GM12878 (cell line): Measurements from ENCODE around the gene BACE2. TPM values are rescaled to one million over a fixed set of nuclear protein-coding genes. Genes with fewer than 3 reads are reported as not detected.

Experiments
- ATAC-seq: fragments of 200-7000 bp; cut with Tn5 transposase; 3 replicates; pipeline ENCODE4 v1.9.1; 2020; ENCODE audit warnings: mild to moderate bottlenecking, moderate library complexity
- BruUV-seq: library from RNA; stranded (reverse); fragments of 400-500 nt; replicated peaks from 2 replicates; lab custom pipeline; 2021; lab: Mats Ljungman, UMichigan
- CTCF ChIA-PET: fragments of 300-600 bp; sonication (Branson Sonifier 250); formaldehyde crosslinking; extraction: SDS; loops from one replicate; lab custom pipeline; 2021; ENCODE audit warnings: inconsistent platforms; lab: Yijun Ruan, JAX
- POLR2A ChIA-PET: fragments of 350-600 bp; formaldehyde crosslinking; extraction: SDS; loops from one replicate; lab custom pipeline; 2021; ENCODE audit warnings: inconsistent platforms; lab: Charles Lee
- RAD21 ChIA-PET: fragments of 300-600 bp; sonication (Branson Sonifier 250); formaldehyde crosslinking; loops from one replicate; lab custom pipeline; 2023; ENCODE audit warnings: antibody characterized with exemption; ENCODE audit not compliant: unreplicated experiment; lab: Charles Lee
- SMC1A ChIA-PET: fragments of 300-600 bp; sonication (Branson Sonifier 250); formaldehyde crosslinking; loops from one replicate; lab custom pipeline; 2023; ENCODE audit not compliant: unreplicated experiment, uncharacterized antibody; lab: Charles Lee
- DNase-seq: peaks from one replicate; pipeline ENCODE4 v3.0.0-alpha.2; 2011; ENCODE audit warnings: low read depth, low spot score
- FAIRE-seq: peaks from 3 replicates; lab custom pipeline; 2011; peaks lifted over from hg19 to GRCh38; lab: Jason Lieb, UNC
- H2AFZ ChIP-seq: 2 replicates; pipeline ENCODE4 v1.6.0; 2011; ENCODE audit warnings: low read depth, low read length, control low read depth; ENCODE audit not compliant: control insufficient read depth
- H3K27ac ChIP-seq: 2 replicates; pipeline ENCODE4 v1.5.1; 2011; ENCODE audit warnings: control low read depth; ENCODE audit not compliant: control insufficient read depth, insufficient read depth
- H3K27me3 ChIP-seq, 2 experiments: replicated peaks in 1 of 2; 2 replicates each; pipeline versions ENCODE4 v1.6.0 to v1.6.1; 2011; ENCODE audit warnings: low read length in 1 of 2; ENCODE audit not compliant: control insufficient read depth in 2 of 2, insufficient read depth in 2 of 2
- H3K36me3 ChIP-seq, 2 experiments: 2 replicates each; pipeline ENCODE4 v1.5.1; 2011; ENCODE audit warnings: low read length in 1 of 2; ENCODE audit not compliant: control insufficient read depth in 2 of 2, insufficient read depth in 2 of 2
- H3K4me1 ChIP-seq: 2 replicates; pipeline ENCODE4 v1.6.1; 2011; ENCODE audit warnings: mild to moderate bottlenecking, low read length, moderate library complexity, mixed read lengths; ENCODE audit not compliant: control insufficient read depth, insufficient read depth
- H3K4me2 ChIP-seq: 2 replicates; pipeline ENCODE4 v1.6.0; 2011; ENCODE audit warnings: control low read depth; ENCODE audit not compliant: control insufficient read depth, insufficient read depth
- H3K4me3 ChIP-seq: fragments of 200-600 bp; sonication (generic); 2 replicates; pipeline ENCODE4 v1.5.1; 2016
- H3K79me2 ChIP-seq: 2 replicates; pipeline ENCODE4 v1.6.0; 2011; ENCODE audit warnings: low read length; ENCODE audit not compliant: control insufficient read depth, insufficient read depth
- H3K9ac ChIP-seq: 2 replicates; pipeline ENCODE4 v1.8.0; 2011; ENCODE audit warnings: low read length, control low read depth, mixed read lengths; ENCODE audit not compliant: control insufficient read depth, insufficient read depth
- H3K9me3 ChIP-seq: replicated peaks from 3 replicates; pipeline ENCODE4 v1.5.1; 2011; ENCODE audit warnings: mild to moderate bottlenecking, low read length; ENCODE audit not compliant: control insufficient read depth, insufficient read depth
- H4K20me1 ChIP-seq: 2 replicates; pipeline ENCODE4 v1.6.0; 2011; ENCODE audit not compliant: control insufficient read depth, insufficient read depth
- BCL3 ChIP-seq: IDR thresholded peaks from 2 replicates; pipeline ENCODE4 v1.6.1; 2011; ENCODE audit warnings: borderline replicate concordance, low read depth, mild to moderate bottlenecking, moderate library complexity, low read length; ENCODE audit not compliant: insufficient read depth, poor library complexity, severe bottlenecking
- CBX5 ChIP-seq: sonication (generic); IDR thresholded peaks from 2 replicates; pipeline ENCODE4 v1.6.1; 2016; ENCODE audit warnings: low read depth, moderate library complexity, mild to moderate bottlenecking, inconsistent platforms
- CTCF ChIP-seq, 3 experiments: IDR thresholded peaks in 2 of 3; conservative IDR thresholded peaks in 1 of 3; 2 replicates each; pipeline ENCODE4 v1.5.1; 2011; ENCODE audit warnings: low read depth in 3 of 3, low read length in 3 of 3, mild to moderate bottlenecking in 3 of 3, control low read depth in 2 of 3, moderate library complexity in 2 of 3, inconsistent platforms in 1 of 3, mixed read lengths in 1 of 3; ENCODE audit not compliant: control insufficient read depth in 2 of 3, insufficient read depth in 1 of 3; ENCODE audit errors: extremely low read depth in 1 of 3
- JUNB ChIP-seq: IDR thresholded peaks from 2 replicates; pipeline ENCODE4 v1.6.1; 2016; ENCODE audit warnings: antibody characterized with exemption, mild to moderate bottlenecking
- POLR2A ChIP-seq: IDR thresholded peaks from 2 replicates; pipeline ENCODE4 v1.6.1; 2011; ENCODE audit warnings: low read depth, mild to moderate bottlenecking, low read length
- POLR2AphosphoS5 ChIP-seq: IDR thresholded peaks from 2 replicates; pipeline ENCODE4 v1.6.1; 2011; ENCODE audit warnings: mild to moderate bottlenecking, low read length, inconsistent platforms
- PRDM15 ChIP-seq: fragments of 450-650 bp; formaldehyde crosslinking; IDR thresholded peaks from 2 replicates; pipeline ENCODE4 v1.4.0; 2020; ENCODE audit warnings: mild to moderate bottlenecking, moderate library complexity
- SMARCA5 ChIP-seq: fragments of 450-650 bp; IDR thresholded peaks from 2 replicates; pipeline ENCODE4 v1.6.1; 2017; ENCODE audit warnings: mild to moderate bottlenecking
- TCF3 ChIP-seq: IDR thresholded peaks from 2 replicates; pipeline ENCODE4 v1.6.1; 2012; ENCODE audit warnings: low read depth, mild to moderate bottlenecking, low read length, borderline replicate concordance; ENCODE audit not compliant: insufficient read depth
- WGBS: methylation state at CpG from one replicate; pipeline ENCODE4 v1.1.6; 2016; ENCODE audit warnings: low lambda C conversion rate; ENCODE audit not compliant: insufficient replicate concordance, insufficient coverage; ENCODE audit errors: missing lambda C conversion rate; 5-methylcytosine and 5-hydroxymethylcytosine counted together
- in situ Hi-C: fragments of 300-500 bp; cut with MboI; formaldehyde crosslinking; loops from 9 replicates; pipeline ENCODE4 v1.14.3; 2018; ENCODE audit warnings: mixed read lengths
- intact Hi-C: fragments of 100-400 bp; cut with micrococcal nuclease; formaldehyde crosslinking; loops from one replicate; pipeline ENCODE4 v1.14.2; 2022; ENCODE audit not compliant: unreplicated experiment
- polyA plus RNA-seq, 11 experiments: library from polyadenylated mRNA; depleted of rRNA in 4 of 11; unstranded in 6 of 11; stranded (reverse) in 5 of 11; fragments of >200 nt; fragmentation: Nextera tagmentation in 4 of 11; fragmentation: Illumina TruSeq in 1 of 11; extraction: Ambion mirVana in 4 of 11; extraction: Trizol in 1 of 11; gene quantifications; 1 replicate in 1 of 11; 2 replicates in 10 of 11; pipeline versions ENCODE4 v1.2.1 to v1.2.3, GENCODE V29; 2011 to 2016; ENCODE audit warnings: inconsistent platforms in 2 of 11, missing spikeins in 2 of 11, low read depth in 1 of 11
- total RNA-seq, 4 experiments: library from RNA; depleted of rRNA in 3 of 4; stranded (reverse); fragments of >200 nt in 3 of 4; fragmentation: Illumina TruSeq in 1 of 4; extraction: Trizol in 1 of 4; gene quantifications; 2 replicates each; pipeline versions ENCODE4 v1.2.1 to v1.2.3, GENCODE V29; 2013 to 2021

BACE2 gene
- total and polyA plus RNA-seq, 10 of the 15 experiments (the other 5 are each of a cell fraction or from before 2014, with no cell fraction given): 0.04 to 0.69 (median 0.18) TPM; not detected in 5

- no TSS peak for BruUV-seq
- 62% methylated on average over 8 of the region's 8 CpGs for WGBS
- intact Hi-C loops: no loop called here
- Histone ChIP-seq H3K9me3 (no peaks in the 10 kb centered on the region), H3K79me2 (no peaks in the 10 kb centered on the region), H3K27ac (no peak overlapping the region), H4K20me1 (no peaks in the 10 kb centered on the region; the same call in 1 of the 2 replicates), H3K4me2 (no peak overlapping the region), H3K36me3 (no peaks in the 10 kb centered on the region), H3K27me3 (no peaks in the 10 kb centered on the region; a peak in 1 of 4 replicates), H3K4me1 (no peaks in the 10 kb centered on the region), H3K4me3 (no peak overlapping the region), H3K9ac (no peak overlapping the region), H2AFZ (no peak overlapping the region)
- no peak for FAIRE-seq
- POLR2A ChIA-PET: interaction anchor here (1.5 kb wide), 1 partner anchor 42 kb away, joined by 3 read pairs; no protein-coding TSS in a partner anchor
- RAD21 ChIA-PET: no interaction called here
- TF ChIP-seq JUNB (no peak), POLR2AphosphoS5 (no peak), CBX5 (no peak), CTCF (IDR thresholded peaks at IDR 0.05 in 2 of 3, conservative IDR thresholded peaks at IDR 0.05 in 1 of 3; ENCODE audit: control insufficient read depth in 2 of 3, extremely low read depth in 1 of 3, insufficient read depth in 1 of 3, low read depth in 3 of 3, low read length in 3 of 3) (no peak), PRDM15 (CRISPR knock-in tag) (no peak), TCF3 (no peak), BCL3 (no peak), SMARCA5 (no peak), POLR2A (no peak)
- in situ Hi-C loops: no loop called here
- ATAC-seq: no peak
- SMC1A ChIA-PET: no interaction called here
- CTCF ChIA-PET: interaction anchor here (1.3 kb wide), 1 partner anchor 44 kb away, joined by 6 read pairs; no protein-coding TSS in a partner anchor
- DNase-seq: no peak
Measured at GRCh38 chr21:41327753-41328152, 159.8 kb downstream of the BACE2 start.
